OCI-LY3 (cell line): ENCODE data around the gene KIAA1671.

Experiments
- EZH2phosphoT487 ChIP-seq: fragments of 200-600 bp; shearing (Covaris generic); IDR thresholded peaks from 2 replicates; pipeline ENCODE4 v1.6.1; 2018; ENCODE audit warnings: antibody characterized with exemption, mixed run types, low read depth
- TF ChIP-seq, protein P1 (sequence below): fragments of 200-600, 300-600 bp; sonication (generic); IDR thresholded peaks from 2 replicates; pipeline ENCODE4 v1.5.1; 2014; ENCODE audit warnings: antibody characterized with exemption, low read length, low read depth

DNA sequence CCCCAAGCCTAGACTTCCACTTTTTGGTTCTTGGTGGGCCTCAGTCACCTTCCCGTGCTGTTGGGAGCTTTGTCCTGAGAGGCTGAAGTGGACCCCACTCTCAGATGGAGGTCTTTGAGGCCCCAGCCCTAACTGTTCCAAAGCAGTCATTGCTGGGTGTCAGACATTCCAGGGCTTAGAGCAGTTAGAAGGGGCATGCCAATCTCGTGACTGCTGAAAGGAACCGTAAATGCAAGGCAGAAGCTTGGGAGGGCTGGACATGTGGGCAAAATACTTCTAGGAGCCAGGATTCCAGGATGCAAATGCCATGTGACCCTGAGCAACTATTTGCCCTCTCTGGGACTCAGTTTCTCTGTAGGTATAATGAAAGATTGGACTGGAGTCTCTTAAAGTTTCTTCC, 128.3 kb downstream of the KIAA1671 start:
- TF ChIP-seq, protein P1, sequence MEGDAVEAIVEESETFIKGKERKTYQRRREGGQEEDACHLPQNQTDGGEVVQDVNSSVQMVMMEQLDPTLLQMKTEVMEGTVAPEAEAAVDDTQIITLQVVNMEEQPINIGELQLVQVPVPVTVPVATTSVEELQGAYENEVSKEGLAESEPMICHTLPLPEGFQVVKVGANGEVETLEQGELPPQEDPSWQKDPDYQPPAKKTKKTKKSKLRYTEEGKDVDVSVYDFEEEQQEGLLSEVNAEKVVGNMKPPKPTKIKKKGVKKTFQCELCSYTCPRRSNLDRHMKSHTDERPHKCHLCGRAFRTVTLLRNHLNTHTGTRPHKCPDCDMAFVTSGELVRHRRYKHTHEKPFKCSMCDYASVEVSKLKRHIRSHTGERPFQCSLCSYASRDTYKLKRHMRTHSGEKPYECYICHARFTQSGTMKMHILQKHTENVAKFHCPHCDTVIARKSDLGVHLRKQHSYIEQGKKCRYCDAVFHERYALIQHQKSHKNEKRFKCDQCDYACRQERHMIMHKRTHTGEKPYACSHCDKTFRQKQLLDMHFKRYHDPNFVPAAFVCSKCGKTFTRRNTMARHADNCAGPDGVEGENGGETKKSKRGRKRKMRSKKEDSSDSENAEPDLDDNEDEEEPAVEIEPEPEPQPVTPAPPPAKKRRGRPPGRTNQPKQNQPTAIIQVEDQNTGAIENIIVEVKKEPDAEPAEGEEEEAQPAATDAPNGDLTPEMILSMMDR: no peak
- TF ChIP-seq EZH2phosphoT487: no peak
